GM21528 (cell line): Measurements from ENCODE around the gene SPPL3.

ENCODE experiments used
- ATAC-seq: cut with Tn5 transposase; IDR thresholded peaks from one replicate; pipeline ENCODE4 v1.9.1; 2021; ENCODE audit warnings: mild to moderate bottlenecking, moderate library complexity; ENCODE audit not compliant: unreplicated experiment, low FRiP score

Gene SPPL3

DNA sequence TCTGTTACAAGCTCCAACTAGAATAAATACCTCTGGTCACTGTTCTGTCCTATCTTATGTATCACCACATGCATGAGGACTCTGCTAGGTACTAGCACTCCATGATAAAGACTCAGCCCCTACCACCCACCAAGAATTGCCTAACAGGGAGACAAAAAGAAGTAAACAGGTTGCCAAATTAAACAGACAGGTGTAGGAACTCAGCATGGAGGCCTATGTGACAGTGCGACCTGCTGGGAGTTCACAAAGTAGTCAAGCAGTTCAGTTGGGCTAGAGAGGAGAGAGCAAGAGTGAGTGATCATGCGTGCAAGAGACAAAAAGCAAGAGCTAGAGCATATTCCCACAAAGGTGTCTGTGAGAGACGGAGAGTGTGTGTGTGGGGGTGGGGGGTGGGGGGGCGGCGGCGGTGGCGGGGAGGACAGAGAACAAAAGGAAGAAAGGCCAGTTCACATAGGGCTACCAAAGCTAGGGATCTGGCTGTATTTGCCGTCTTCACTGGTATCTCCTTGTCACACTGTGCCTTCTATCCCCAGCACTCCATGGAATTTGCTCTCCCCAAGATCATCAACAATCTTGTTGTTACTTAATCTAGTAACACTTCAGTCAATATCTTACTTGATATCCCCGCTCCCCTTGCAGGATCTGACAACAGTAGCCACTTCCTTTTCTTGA lies 81.2 kb downstream of the SPPL3 start:
- no peak for ATAC-seq

- no peak for ATAC-seq
Observed at GRCh38 chr12:120821878-120822277, 82.3 kb downstream of the SPPL3 start.

DNA sequence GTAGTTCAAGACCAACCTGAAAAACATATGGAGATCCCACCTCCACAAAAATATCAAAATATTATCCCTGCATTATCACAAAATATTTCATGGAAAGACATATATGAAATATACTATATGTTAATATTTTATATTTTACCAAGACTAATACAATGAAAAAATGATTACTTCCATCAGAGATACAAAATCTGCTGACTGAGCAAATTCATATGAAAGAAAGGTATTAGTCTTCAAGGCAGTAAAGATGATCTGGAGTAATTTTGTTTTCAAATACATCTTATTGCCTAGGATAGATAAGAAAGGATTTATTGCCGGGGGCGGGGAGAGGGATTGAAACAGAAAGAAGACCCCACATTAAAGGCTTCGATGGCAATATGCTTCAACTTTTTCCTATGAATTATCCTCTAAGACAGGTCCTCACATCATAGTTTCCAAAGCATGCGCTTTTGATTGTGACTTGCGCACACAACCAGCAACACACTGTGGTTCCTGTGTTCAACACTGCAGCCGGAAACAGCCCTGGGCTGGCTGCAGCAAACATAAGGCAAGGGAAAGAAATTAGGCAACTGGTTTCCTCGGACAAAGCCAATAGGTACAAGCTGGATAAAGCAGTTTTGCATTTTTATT lies 83.2 kb downstream of the SPPL3 start:
- no peak for ATAC-seq

DNA sequence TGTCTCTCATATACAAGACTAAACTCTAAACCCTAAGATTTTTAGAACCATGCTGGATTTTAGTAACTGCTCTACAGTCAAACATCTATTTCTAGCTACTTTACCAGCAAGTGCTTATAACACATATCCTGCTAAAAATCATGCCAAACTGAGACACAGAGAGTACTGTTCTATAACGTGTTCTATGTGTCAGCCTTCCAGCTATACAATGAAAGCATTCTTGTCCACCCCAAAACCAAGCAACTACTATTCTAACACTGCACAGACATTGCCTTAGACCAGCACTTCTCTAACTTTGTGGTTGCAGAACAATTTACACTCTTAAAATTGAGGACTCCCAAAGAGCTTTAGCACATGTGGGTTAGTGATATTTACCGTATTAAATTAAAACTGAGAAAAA lies 85.7 kb downstream of the SPPL3 start:
- ATAC-seq, result no peak

DNA sequence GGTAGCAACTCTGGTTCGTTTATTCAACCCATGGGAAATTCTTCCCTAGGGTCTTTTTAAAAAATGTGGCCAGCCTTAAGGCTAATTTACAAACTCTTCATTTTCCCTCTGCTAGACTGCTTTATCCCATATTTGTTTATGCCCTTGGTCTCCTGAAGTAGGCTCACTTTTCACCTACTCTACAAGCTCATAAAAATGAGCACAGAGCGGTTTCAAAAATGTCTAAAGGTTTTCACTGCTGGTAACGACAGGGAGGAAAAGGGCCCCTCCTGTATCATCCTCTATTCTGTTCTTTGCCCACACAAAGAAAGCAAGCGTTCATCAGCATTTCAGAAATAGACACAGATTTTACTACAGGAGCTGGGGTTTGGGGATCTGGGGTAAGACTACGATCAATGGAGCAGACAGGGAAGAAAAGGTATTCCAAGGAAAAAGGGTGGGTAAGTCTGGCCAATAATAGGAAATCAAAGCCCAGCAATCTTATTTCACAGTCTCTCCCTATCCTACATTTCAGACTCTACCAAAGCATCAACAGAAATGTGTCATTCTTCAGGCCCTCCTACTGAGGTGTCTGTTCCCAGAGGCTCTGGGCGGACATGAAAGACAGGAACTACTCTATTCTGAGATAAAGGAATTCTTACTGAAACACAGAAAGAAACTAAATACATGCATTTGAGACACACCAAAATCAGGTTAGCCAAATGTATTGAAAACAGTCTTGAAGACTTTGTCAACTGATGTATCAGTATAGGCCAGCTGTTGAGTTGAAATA lies 86.4 kb downstream of the SPPL3 start:
- no peak for ATAC-seq

- no peak for ATAC-seq
Observed at GRCh38 chr12:120816363-120816762, 87.8 kb downstream of the SPPL3 start.

DNA sequence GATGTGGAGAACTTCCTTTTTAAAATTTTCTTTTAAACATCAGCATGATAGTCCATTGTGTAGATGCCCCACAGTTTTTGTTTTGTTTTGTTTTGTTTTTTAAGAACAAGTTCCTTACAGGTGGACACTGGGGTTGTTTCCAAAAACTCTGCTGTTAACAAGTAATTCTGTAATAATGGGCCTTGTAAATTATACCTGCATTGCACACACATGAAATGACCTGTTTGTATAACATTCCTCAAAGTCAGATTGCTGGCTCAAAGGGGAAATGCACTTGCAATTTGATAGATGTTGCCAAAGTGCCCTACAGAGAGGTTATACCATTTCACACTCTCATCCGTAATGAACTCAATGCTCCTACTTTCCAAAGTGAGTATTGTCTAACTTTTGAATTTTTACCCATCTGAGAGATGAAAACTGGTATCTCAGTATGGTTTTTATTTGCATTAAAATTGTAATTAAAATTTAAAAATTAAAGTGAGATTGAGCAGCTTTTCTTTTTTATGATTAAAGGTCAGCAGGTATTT lies 89.2 kb downstream of the SPPL3 start:
- ATAC-seq, result no peak

- ATAC-seq, result no peak
Observed at GRCh38 chr12:120814203-120814902, 89.8 kb downstream of the SPPL3 start.

- ATAC-seq, result no peak
Observed at GRCh38 chr12:120813588-120814153, 90.5 kb downstream of the SPPL3 start.

DNA sequence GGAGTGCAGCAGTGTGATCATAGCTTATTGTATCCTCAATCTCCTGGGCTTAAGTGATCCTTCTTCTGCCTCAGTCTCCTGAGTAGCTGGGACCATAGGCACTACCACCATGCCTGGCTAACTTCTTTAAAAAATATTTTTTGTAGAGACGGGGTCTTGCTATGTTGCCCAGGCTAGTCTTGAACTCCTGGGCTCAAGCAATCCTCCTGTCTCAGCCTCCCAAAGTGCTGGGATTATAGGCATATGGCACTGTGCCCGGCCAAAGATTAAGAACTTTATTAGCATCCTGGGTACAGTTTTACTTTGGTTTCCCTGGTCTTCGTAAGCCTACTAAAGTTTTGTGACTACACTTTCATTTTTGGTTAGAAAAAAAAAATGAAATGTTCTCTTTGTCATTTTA lies 94.1 kb downstream of the SPPL3 start:
- ATAC-seq, result no peak

- ATAC-seq, result no peak
Observed at GRCh38 chr12:120804428-120804827, 99.7 kb downstream of the SPPL3 start.

DNA sequence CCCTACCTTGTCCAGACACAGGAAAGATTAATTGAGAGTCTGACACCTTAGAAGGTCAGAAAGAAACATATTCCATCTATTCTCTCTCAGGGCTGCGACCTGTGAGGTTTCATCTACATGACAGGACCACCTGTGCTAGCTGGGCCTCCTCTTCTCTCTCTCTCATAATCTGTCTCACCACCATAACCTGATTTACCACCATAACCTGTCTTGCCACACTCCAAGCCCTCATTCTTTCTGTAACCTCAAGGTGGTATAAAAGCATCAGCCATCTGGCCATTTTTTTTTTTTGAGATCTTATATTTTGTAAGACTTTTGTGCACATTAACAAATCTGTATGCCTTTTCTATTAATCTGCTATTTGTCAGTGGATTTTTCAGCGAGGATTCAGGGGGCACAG lies 103.0 kb downstream of the SPPL3 start:
- ATAC-seq, result no peak

GRCh38 chr12:120800665-120801064 lies 103.5 kb downstream of the SPPL3 start:
- no peak for ATAC-seq

DNA sequence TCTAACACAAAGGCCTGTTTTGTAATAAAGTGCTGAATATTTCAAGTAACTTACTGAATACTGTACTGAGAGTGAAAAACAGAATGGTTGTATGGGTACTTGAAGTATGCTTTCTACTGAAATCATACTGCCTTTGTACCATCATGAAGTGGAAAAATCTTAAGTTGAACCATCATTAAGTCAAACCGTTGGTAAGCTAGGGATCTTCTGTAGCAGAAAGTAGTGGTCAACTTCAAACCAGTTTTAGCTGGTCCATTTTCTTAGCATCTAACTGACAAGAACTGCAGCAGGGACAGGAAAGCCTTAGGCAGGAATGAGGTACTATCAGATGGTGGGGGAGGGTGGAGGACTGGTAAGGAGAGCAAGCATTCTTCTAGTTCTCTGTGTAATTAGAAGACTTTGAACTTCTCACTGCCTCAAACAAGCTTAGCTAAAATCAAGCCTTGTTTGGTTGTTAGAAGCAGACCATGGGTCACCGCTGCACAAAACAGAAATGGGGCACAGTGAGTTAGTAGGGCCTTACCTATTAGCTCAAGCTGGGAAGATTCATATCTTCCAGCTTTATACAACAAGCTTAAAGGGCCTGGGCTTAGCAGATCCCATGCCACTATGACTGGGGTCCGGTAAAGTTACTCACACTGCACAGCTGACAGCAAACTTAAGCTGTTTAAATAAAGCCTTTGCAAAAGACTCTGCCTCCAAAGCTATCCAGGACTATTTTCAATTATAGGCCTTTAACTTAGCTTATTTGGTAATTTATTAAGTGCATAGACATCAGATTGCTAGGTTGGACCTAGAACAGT lies 104.7 kb downstream of the SPPL3 start:
- ATAC-seq, result no peak

DNA sequence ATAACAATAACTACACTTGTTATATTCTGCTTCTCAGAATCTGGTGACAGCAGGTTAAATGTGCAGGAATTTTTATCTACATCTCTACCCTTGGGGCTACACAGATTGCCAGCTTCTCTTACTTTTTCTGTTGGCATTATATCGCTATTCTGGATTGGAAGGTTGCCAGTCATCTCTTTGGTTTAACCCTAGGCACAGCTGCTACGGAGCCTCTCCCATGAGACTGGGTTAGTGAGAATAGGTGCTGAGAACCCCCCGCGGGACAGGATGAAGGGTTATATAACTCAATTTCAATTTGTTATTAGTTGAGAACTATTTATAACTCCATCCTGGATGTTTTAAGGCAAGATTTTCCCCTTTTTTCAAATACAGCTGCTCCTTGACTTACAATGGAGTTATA lies 105.5 kb downstream of the SPPL3 start:
- no peak for ATAC-seq

DNA sequence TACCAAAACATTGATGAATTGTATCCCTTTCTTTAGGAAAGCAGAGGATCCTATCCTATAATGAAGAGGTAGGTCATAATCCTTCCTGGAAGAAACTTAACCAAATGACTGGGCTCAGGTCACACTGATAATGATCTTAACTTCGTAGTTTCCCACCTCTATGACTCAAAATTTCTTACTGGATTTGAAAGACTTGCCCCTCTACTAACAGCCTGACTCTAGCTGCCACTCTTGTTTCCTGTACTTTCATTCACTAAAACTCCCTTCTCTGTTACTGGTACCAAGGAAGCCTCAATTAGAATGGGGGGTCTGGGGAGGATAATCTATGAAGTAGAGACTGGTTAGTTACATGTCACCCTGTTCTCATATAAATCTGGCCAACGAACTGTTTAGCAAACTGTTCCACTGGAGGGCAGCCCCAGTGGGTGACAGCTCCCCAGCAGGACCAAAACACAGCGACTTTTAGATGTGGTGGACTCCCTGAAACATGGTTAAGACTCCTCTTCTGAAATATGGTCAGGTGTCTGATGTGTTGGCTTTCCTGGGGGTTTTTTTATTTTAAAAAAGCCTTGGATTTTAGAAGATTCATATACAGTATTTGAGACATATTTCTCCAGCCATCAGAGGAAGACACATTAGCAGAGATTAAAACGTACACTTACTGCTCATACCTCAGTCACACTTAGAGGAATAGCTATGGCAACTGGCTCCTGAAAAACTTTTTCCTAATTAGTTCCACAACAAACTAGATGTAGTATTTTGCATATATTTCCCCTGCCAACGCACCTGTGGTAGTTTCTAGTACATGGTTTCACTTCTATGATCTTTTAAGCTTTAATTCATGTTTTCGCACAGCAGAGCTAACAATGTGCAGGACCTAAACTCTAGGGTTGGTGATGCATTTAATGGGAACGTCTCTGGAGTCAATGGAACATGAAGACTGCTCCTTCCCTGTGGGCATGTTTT lies 106.2 kb downstream of the SPPL3 start:
- no peak for ATAC-seq

DNA sequence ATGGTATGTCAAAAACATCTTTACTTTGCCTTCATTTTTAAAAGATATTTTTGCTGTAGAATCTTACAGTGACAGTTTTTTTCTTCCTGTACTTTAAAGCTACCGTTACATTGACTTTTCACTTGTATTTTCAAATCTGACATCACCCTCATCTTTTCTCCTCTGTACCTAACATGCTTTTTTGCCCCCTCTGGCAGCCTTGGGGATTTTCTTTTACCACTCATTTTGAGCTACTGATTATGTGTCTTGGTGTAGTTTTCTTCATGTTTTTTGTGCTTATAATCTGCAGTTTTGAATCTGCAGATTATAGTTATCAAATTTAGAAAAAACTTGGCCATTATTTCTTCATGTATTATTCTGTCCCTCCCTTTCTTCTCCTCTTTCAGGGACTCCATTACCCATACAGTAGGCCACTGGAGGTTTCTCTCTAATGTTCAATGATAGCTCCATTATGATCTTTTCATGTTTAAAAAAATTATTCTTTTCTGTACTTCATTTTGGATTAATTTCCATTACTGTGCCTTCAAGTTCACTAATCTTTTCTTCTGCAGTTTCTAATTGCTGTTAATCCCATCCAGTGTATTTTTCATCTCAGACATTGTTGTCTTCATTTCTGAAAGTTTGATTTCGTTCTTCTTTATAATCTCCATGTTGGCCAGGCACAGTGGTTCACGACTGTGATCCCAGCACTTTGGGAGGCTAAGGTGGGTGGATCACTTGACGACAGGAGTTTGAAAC lies 108.5 kb downstream of the SPPL3 start:
- ATAC-seq, result no peak

DNA sequence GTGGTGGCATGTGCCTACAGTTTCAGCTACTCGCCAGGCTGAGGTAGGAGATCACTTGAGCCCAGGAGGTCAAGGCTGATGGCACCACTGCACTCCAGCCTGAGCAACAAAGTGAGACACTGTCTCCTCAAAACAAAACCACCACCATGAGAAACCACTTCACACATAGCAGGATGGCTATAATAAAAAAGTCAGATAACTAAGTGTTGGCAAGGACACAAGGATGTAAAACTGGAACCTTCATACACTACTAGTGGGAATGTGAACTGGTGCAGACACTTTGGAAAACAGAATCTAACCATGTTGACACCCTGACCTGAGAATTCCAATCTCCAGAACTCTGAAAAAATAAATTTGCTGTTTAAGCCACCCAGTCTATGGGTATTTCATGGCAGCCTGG lies 110.8 kb downstream of the SPPL3 start:
- ATAC-seq, result no peak
